HEK293T (cell line): ENCODE measurements around the gene CYP4F12.

Source experiments
- CTCF ChIA-PET: fragments of 350-600 bp; formaldehyde crosslinking; extraction: SDS; loops from one replicate; lab custom pipeline; 2021; ENCODE audit warnings: antibody characterized with exemption, inconsistent platforms; lab: Yijun Ruan, JAX
- POLR2A ChIA-PET: fragments of 350-600 bp; formaldehyde crosslinking; extraction: SDS; loops from one replicate; lab custom pipeline; 2020; ENCODE audit warnings: antibody characterized with exemption, inconsistent platforms; lab: Yijun Ruan, JAX
- DNase-seq: peaks from one replicate; pipeline ENCODE4 v3.0.0; 2012; ENCODE audit warnings: mixed read lengths; ENCODE audit errors: extremely low spot score
- ARNT ChIP-seq: fragments of 450-650 bp; IDR thresholded peaks from 2 replicates; pipeline ENCODE4 v1.6.1; 2017; ENCODE audit warnings: mild to moderate bottlenecking
- BHLHE40 ChIP-seq: fragments of 450-650 bp; IDR thresholded peaks from 2 replicates; pipeline ENCODE4 v1.6.1; 2016; ENCODE audit warnings: mild to moderate bottlenecking, moderate library complexity, borderline replicate concordance
- CTBP1 ChIP-seq: fragments of 450-650 bp; IDR thresholded peaks from 2 replicates; pipeline ENCODE4 v1.6.1; 2016; ENCODE audit warnings: borderline replicate concordance
- ELF4 ChIP-seq: fragments of 450-650 bp; IDR thresholded peaks from 2 replicates; pipeline ENCODE4 v1.6.1; 2017; ENCODE audit warnings: antibody characterized with exemption
- FOXA1 ChIP-seq: fragments of 450-650 bp; IDR thresholded peaks from 2 replicates; pipeline ENCODE4 v1.6.1; 2016; ENCODE audit warnings: mild to moderate bottlenecking
- FOXK2 ChIP-seq: fragments of 450-650 bp; IDR thresholded peaks from 2 replicates; pipeline ENCODE4 v1.6.1; 2016; ENCODE audit warnings: mild to moderate bottlenecking
- FOXM1 ChIP-seq: fragments of 450-650 bp; IDR thresholded peaks from 2 replicates; pipeline ENCODE4 v1.6.1; 2017; ENCODE audit warnings: mild to moderate bottlenecking, borderline replicate concordance
- HDGF ChIP-seq: fragments of 450-650 bp; IDR thresholded peaks from 2 replicates; pipeline ENCODE4 v1.6.1; 2017; ENCODE audit warnings: antibody characterized with exemption, borderline replicate concordance
- L3MBTL2 ChIP-seq: fragments of 450-650 bp; conservative IDR thresholded peaks from 2 replicates; pipeline ENCODE4 v1.6.1; 2016; ENCODE audit warnings: mild to moderate bottlenecking
- LEF1 ChIP-seq: fragments of 450-650 bp; IDR thresholded peaks from 2 replicates; pipeline ENCODE4 v1.6.1; 2017; ENCODE audit warnings: mild to moderate bottlenecking, borderline replicate concordance
- NFRKB ChIP-seq: fragments of 450-650 bp; IDR thresholded peaks from 2 replicates; pipeline ENCODE4 v1.6.1; 2016; ENCODE audit warnings: mild to moderate bottlenecking, moderate library complexity
- PKNOX1 ChIP-seq: fragments of 450-650 bp; IDR thresholded peaks from 2 replicates; pipeline ENCODE4 v1.6.1; 2016
- SP1 ChIP-seq: fragments of 450-650 bp; IDR thresholded peaks from 2 replicates; pipeline ENCODE4 v1.6.1; 2017
- SUZ12 ChIP-seq: fragments of 450-650 bp; IDR thresholded peaks from 2 replicates; pipeline ENCODE4 v1.6.1; 2016; ENCODE audit warnings: mild to moderate bottlenecking
- TARDBP ChIP-seq: fragments of 450-650 bp; IDR thresholded peaks from 2 replicates; pipeline ENCODE4 v1.6.1; 2016
- ZNF384 ChIP-seq: fragments of 450-650 bp; IDR thresholded peaks from 2 replicates; pipeline ENCODE4 v1.6.1; 2016

CYP4F12 gene

DNA sequence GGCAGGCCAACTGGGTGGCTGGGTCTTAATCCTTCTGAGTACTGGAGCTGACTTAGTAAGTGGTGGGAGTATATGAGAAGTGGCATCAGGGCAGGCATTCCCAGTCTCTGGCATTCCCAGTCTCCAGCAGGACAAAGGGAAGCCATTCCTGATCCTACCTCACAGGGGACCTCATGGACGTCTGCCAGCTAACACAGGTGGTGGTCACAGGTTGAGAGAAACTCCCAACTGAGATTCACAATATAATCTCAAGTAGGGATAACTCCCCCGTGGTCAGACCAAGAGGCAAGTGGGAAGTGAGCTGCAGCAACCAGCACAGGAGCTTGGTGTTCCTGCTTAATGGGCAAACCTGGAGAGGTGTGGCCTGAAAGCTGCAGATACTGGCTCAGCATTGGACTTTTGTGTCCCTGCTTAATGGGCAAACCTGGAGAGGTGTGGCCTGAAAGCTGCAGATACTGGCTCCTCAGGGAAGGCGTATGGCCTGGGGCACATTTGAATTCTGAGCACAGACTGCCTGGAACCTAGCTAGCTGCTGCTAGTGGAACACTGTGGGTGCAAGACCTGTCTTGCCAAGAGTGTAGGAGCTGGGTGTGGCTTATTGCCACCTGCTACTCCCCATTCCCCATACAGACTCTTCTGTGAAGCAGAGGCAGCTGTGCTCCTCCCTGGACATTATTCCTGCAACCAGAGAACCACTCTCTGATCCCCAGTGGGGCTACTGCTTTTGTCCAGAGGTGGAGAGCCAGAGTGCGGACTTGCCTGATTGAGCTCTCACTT lies 29.1 kb downstream of the CYP4F12 start:
- no peak for DNase-seq

GRCh38 chr19:15702534-15702930 lies 29.6 kb downstream of the CYP4F12 start:
- DNase-seq, result peak; percentile 56
- POLR2A ChIA-PET, result interaction anchor here (0.6 to 1.2 kb wide), 2 partner anchors 134 to 1059 kb away, joined by 3 read pairs; no protein-coding TSS in a partner anchor
- CTCF ChIA-PET, result no interaction called here
- TF ChIP-seq FOXA1 (no peak), SP1 (no peak), TARDBP (no peak), ARNT (no peak), FOXM1 (no peak), CTBP1 (no peak), PKNOX1 (no peak), FOXK2 (no peak), L3MBTL2 (no peak), LEF1 (no peak), ZNF384 (no peak), BHLHE40 (no peak), SUZ12 (no peak), HDGF (no peak), ELF4 (no peak), NFRKB (no peak)

More for the DNA sequence above, 29.1 kb downstream of the CYP4F12 start:
- ChIA-PET CTCF (no interaction called here), POLR2A (interaction anchor here (0.6 to 1.2 kb wide), 2 partner anchors 135 to 1058 kb away, joined by 3 read pairs; no protein-coding TSS in a partner anchor)
- TF ChIP-seq CTBP1, result no peak
- no peak for TF ChIP-seq L3MBTL2
- TF ChIP-seq BHLHE40, result no peak
- TF ChIP-seq ELF4, result no peak
- TF ChIP-seq SUZ12, result no peak
- no peak for TF ChIP-seq SP1
- TF ChIP-seq FOXM1, result no peak

- TF ChIP-seq ZNF384, result no peak
- TF ChIP-seq LEF1, result no peak
- TF ChIP-seq FOXK2, result no peak
- no peak for TF ChIP-seq SP1
- ChIA-PET POLR2A (no interaction called here), CTCF (no interaction called here)
- DNase-seq, result no peak
Observed at GRCh38 chr19:15714638-15715037, 41.8 kb downstream of the CYP4F12 start.

- ChIA-PET POLR2A (no interaction called here), CTCF (no interaction called here)
- TF ChIP-seq FOXM1 (no peak), HDGF (no peak), FOXA1 (no peak), ZNF384 (no peak), SP1 (no peak), LEF1 (no peak), ARNT (no peak), BHLHE40 (no peak), FOXK2 (no peak), CTBP1 (no peak), NFRKB (no peak), SUZ12 (no peak), L3MBTL2 (no peak), ELF4 (no peak), PKNOX1 (no peak)
- DNase-seq, result no peak
Observed at GRCh38 chr19:15715642-15716041, 42.8 kb downstream of the CYP4F12 start.

GRCh38 chr19:15717809-15718208 lies 44.9 kb downstream of the CYP4F12 start:
- DNase-seq, result no peak
- POLR2A ChIA-PET, result no interaction called here
- no peak for TF ChIP-seq SUZ12
- TF ChIP-seq ELF4, result no peak
- CTCF ChIA-PET, result no interaction called here

- no peak for DNase-seq
- POLR2A ChIA-PET, result no interaction called here
- TF ChIP-seq TARDBP, result no peak
- no peak for TF ChIP-seq NFRKB
- TF ChIP-seq L3MBTL2, result no peak
- no peak for TF ChIP-seq CTBP1
- CTCF ChIA-PET, result no interaction called here
Observed at GRCh38 chr19:15721268-15721667, 48.4 kb downstream of the CYP4F12 start.

DNA sequence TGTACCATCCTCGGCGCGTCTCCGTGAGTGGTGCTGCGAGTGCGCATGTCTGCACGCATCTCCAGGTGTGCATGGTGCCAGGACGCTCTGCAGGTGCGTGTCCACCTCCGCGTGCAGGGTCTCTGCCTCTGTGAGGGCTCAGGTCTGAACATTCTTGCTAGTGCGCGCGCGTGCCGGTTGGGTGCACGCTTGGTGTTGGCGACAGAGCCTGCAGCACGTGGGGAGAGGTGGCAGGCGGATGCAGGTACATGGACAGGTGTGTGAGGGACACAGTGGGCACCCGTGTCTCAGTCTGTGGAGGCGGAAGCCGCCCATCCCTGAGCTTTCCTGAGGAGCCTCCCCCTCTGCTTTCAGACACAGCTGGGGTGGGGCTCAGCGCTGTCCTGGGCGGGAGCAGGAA lies 50.1 kb downstream of the CYP4F12 start:
- CTCF ChIA-PET, result no interaction called here

More for the DNA sequence above, 50.1 kb downstream of the CYP4F12 start:
- no peak for DNase-seq
- TF ChIP-seq FOXM1, result no peak
- no peak for TF ChIP-seq FOXK2
- TF ChIP-seq NFRKB, result no peak
- TF ChIP-seq FOXA1, result no peak
- no peak for TF ChIP-seq ELF4
- no peak for TF ChIP-seq SP1
- TF ChIP-seq L3MBTL2, result no peak
- no peak for TF ChIP-seq TARDBP
- POLR2A ChIA-PET, result no interaction called here
